ENCODE data around the gene HIP1. TPM values are rescaled to one million over a fixed set of nuclear protein-coding genes. Genes with fewer than 3 reads are reported as not detected.
"Not testable (repeated sequence)": the region's sequence is repeated elsewhere in the genome, so short reads cannot be mapped to it uniquely, and the experiment has no call there.

Gene HIP1
- total and polyA plus RNA-seq, 12 donors = 7.0 to 32.4 (median 23.4) TPM

GRCh38 chr7:75637854-75638593 lies 100.7 kb downstream of the HIP1 start:
- Histone ChIP-seq H3K36me3 (no peaks in the 10 kb centered on the region), H3K4me1 (peaks cover 8 to 34% (median 16%) of the 10 kb centered on the region in 9 donors), H3K9me3 (peaks cover 0 to 4% (median 2%) of the 10 kb centered on the region in 11 donors), H3K27ac (peak overlapping the region; percentile 62 to 93 (median 82)), H3K4me3 (peak overlapping the region; percentile 53 to 83 (median 78)), H3K27me3 (no peaks in the 10 kb centered on the region)
- TF ChIP-seq CTCF (IDR thresholded peaks at IDR 0.05) = no peak
- ATAC-seq = peak in 4 of 8 donors; percentile 4 to 10 (median 7)
- DNase-seq = no peak
- 58 to 61% methylated on average over 14 of the region's 14 CpGs for WGBS, 2 donors
- intact Hi-C loops (cut with DNase I) = loop anchor here in 4 of 10 donors (10.0 kb wide), 4 partner anchors 53 to 117 kb away; no protein-coding TSS in a partner anchor

GRCh38 chr7:75635036-75635435 lies 103.7 kb downstream of the HIP1 start:
- peaks cover 0 to 4% (median 0%) of the 10 kb centered on the region in 9 donors for H3K36me3 ChIP-seq
- no peaks in the 10 kb centered on the region for H3K9me3 ChIP-seq
- peaks cover 8 to 31% (median 15%) of the 10 kb centered on the region in 9 donors for H3K4me1 ChIP-seq
- no peak overlapping the region for H3K27ac ChIP-seq
- 89 to 91% methylated on average over 5 of the region's 5 CpGs for WGBS, 2 donors
- ATAC-seq (no peak), DNase-seq (no peak)
- no peaks in the 10 kb centered on the region for H3K27me3 ChIP-seq
- no peak for TF ChIP-seq CTCF (IDR thresholded peaks at IDR 0.05)
- intact Hi-C loops (cut with DNase I) = loop anchor here in 4 of 10 donors (10.0 kb wide), 4 partner anchors 50 to 120 kb away; no protein-coding TSS in a partner anchor
- no peak overlapping the region for H3K4me3 ChIP-seq

GRCh38 chr7:75632587-75632986 lies 106.2 kb downstream of the HIP1 start:
- not testable (repeated sequence) for H3K4me3 ChIP-seq, H3K9me3 ChIP-seq, H3K36me3 ChIP-seq, DNase-seq, ATAC-seq, H3K27ac ChIP-seq, H3K27me3 ChIP-seq
- intact Hi-C loops (cut with DNase I) = loop anchor here in 4 of 10 donors (5.0 to 10.0 kb wide), 5 partner anchors 48 to 475 kb away; no protein-coding TSS in a partner anchor
- 90 to 98% methylated on average over 6 of the region's 6 CpGs for WGBS, 2 donors
- H3K4me1 ChIP-seq = peaks cover 0 to 18% (median 3%) of the 10 kb centered on the region in 9 donors

- 74 to 79% methylated on average over 9 of the region's 9 CpGs for WGBS, 2 donors
- peaks cover 0 to 10% (median 3%) of the 10 kb centered on the region in 9 donors for H3K4me1 ChIP-seq
- intact Hi-C loops (cut with DNase I) = loop anchor here in 4 of 10 donors (5.0 to 10.0 kb wide), 5 partner anchors 47 to 476 kb away; no protein-coding TSS in a partner anchor
- H3K27ac ChIP-seq = no peak overlapping the region
- no peaks in the 10 kb centered on the region for H3K27me3 ChIP-seq
- peaks cover 0 to 11% (median 8%) of the 10 kb centered on the region in 11 donors for H3K9me3 ChIP-seq
- ATAC-seq = no peak
- H3K36me3 ChIP-seq = peaks cover 0 to 9% (median 0%) of the 10 kb centered on the region in 9 donors
- no peak for DNase-seq
- H3K4me3 ChIP-seq = no peak overlapping the region
- no peak for TF ChIP-seq CTCF (IDR thresholded peaks at IDR 0.05)
These were observed 107.0 kb downstream of the HIP1 start for GRCh38 chr7:75631711-75632110.
